Measurements from ENCODE around the gene OR9I1.

The OR9I1 gene

DNA sequence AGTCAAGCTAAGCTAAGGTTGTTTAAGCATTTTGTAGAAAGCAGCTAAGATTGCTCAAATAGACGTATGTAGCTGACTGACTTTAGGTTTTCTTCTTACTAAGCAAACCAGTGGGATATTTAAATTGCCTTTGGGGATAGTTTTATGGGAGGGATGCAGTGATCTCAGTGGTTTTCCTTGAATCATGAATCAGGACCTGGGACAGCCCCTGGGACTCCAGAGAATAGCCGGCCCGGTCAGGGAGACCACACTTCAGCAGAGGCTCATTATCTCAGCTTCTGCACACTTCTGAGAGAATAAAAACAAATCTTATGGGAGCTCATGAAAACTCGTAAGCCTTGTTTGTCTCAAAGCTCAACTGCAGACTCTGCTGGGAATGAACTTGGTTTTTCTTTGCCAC is at the start of gene OR9I1:
Gene OR9I1, minus strand, starts transcription at position 62 of the 400 bp plus-strand sequence. CDS start 6,086 bp downstream, outside the sequence.
- DNase-seq, result no peak

DNA sequence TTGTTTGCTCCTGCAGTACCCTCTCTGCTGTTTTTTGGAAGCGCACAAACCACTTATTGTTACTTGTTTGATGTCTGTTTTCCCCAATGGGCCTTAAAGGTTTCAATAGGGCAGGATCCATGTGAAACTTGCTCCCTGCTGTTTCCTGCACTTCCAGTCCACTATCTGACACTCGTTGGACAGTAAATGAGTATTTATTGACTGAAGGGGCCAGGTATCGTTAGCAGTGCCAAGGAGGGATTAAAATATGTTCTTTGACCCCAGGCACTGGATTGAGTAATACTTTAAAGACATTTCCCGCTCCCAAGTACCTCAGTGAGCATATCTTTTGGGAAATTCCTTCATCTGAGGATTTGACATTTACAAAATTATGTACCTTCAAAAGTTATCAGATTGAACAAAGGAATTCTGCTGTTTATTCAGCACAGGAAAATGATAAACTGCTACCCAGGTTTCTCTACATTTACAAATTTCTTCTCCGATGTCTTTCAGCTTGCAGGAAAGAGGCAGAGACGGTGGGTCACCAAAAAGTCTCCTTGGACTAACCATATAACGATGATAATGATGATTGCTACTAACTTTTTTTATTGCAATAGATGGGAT is 40.3 kb upstream of the OR9I1 start:
- no peak for DNase-seq

DNA sequence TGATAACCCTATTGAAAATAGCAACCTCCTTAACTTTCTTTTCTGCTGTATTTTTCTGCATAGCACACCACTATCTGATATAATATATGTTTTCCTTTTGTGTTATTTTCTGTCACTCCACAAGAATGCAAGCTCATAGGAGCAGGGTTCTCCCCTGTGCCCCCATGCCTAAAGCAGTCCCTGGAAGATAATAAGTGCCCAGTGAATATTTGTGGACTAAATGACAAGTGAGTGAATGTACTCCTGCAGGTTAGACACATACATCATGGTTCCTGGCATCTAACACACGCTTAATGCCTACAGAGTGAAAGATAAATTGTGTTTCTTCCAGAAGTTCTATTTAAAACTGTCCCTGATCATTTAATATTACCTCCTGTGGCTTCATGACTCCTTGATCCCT is 39.7 kb upstream of the OR9I1 start:
- DNase-seq, result no peak

DNA sequence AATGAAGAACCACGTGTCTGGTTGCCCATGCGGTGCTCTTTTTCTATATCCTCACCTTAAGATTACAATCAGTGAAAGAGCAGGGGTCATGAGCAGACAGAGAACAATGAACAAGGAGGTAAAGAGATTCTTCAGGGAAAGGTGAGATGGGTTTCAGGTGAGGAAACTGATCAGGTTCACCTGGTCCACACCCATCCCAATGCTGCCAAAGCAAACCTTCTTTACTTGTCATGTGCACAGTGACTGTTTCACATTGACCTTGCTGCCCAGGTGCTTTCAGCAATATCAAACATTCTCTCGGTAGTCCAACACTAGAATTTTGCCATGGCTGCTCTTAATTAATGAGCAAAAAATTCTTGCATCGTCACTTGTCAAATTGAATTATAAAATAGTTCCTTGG is 39.1 kb upstream of the OR9I1 start:
- no peak for DNase-seq

- DNase-seq, result no peak
Measured at GRCh38 chr11:58152781-58153180, 27.5 kb upstream of the OR9I1 start.

GRCh38 chr11:58142761-58143160 is 17.4 kb upstream of the OR9I1 start:
- DNase-seq, result no peak

- no peak for DNase-seq
Measured at GRCh38 chr11:58135171-58135570, 9.8 kb upstream of the OR9I1 start.

- DNase-seq, result no peak
Measured at GRCh38 chr11:58134151-58134550, 8.8 kb upstream of the OR9I1 start.

GRCh38 chr11:58133309-58134076 is 8.2 kb upstream of the OR9I1 start:
- no peak for DNase-seq

- no peak for DNase-seq
Measured at GRCh38 chr11:58127350-58127749, 2.0 kb upstream of the OR9I1 start.

DNA sequence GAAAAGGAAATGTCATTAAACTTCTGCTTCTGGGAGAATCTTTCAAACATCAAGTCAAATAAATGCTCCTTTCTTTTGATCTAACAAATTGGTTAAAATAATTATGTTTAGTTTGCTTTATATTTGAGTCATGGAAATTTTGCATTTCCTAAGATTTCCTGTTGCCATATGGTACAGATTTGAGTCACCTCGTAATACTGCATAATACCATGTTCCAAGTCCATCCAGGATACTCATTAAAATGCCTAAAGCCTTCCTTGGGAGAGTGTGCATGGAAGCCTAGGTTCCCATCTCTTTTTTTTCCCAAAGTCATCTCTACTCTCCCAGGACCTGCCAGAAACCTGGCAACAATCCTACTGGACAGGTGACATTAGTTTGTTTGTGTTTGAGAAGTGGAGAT is 4.2 kb downstream of the OR9I1 start:
- DNase-seq, result no peak

- no peak for DNase-seq
Measured at GRCh38 chr11:58097437-58097836, 27.9 kb downstream of the OR9I1 start.

- no peak for DNase-seq
Measured at GRCh38 chr11:58086528-58086927, 38.8 kb downstream of the OR9I1 start.

GRCh38 chr11:58075781-58076180 is 49.5 kb downstream of the OR9I1 start:
- DNase-seq, result no peak

DNA sequence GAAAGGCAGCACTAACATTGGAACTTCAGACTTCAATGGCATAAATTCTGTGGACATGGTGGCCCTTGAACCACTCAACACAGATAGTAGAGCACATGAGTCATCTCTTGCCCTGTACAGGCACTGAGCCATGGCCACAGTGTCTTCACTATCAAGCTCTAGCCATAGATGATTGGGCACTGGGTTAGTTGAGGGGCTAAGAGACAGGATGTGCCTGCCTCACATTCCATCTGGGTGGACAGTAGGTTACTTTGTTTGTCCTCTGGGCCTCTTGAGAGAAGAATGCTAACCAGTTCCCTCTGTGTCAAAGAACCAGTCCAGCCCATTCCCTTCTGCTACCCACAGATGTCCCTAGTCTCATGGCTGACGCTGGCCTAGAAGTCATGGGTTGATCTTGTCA is 54.7 kb downstream of the OR9I1 start:
- DNase-seq, result no peak

GRCh38 chr11:58068655-58069054 is 56.7 kb downstream of the OR9I1 start:
- DNase-seq, result no peak

GRCh38 chr11:58067685-58068084 is 57.6 kb downstream of the OR9I1 start:
- no peak for DNase-seq
